Left lobe of liver (tissue), 2 donors: Measurements from ENCODE around the gene FAM216B. TPM values are rescaled to one million over a fixed set of nuclear protein-coding genes. Genes with fewer than 3 reads are reported as not detected.
"Not testable (repeated sequence)": the region's sequence is repeated elsewhere in the genome, so short reads cannot be mapped to it uniquely, and the experiment has no call there.

Experiments used
- ATAC-seq: fragments of 200-7000 bp; cut with Tn5 transposase; one replicate; pipeline ENCODE4 v1.9.1; 2020; ENCODE audit warnings: mild to moderate bottlenecking, moderate library complexity
- DNase-seq: peaks from one replicate; pipeline ENCODE4 v3.0.0-alpha.2; 2020; ENCODE audit warnings: low spot score
- total RNA-seq: library from RNA; stranded (reverse); gene quantifications from one replicate; pipeline ENCODE4 v1.2.1, GENCODE V29; 2021
- donor health status: DM: no; HTN: no; CAD: no; lungs with moderate emphysema.
- donor health status: DM: no; HTN: yes; CAD: no.

The FAM216B gene
- total RNA-seq, 1 donor from 2014 or later: not detected

- no peak for DNase-seq
- no peak for ATAC-seq
These were observed 3.9 kb upstream of the FAM216B start for GRCh38 chr13:42777467-42777866.

- no peak for DNase-seq
- ATAC-seq: no peak
These were observed 1.3 kb upstream of the FAM216B start for GRCh38 chr13:42780044-42780443.

- no peak for ATAC-seq
- DNase-seq: no peak
These were observed 5.3 kb downstream of the FAM216B start for GRCh38 chr13:42786715-42787114.

GRCh38 chr13:42788601-42789000 is 7.2 kb downstream of the FAM216B start:
- no peak for DNase-seq
- ATAC-seq: no peak

GRCh38 chr13:42792154-42792553 is 10.8 kb downstream of the FAM216B start:
- DNase-seq (no peak), ATAC-seq (no peak)

- DNase-seq (no peak), ATAC-seq (no peak)
These were observed 13.3 kb downstream of the FAM216B start for GRCh38 chr13:42794577-42795275.

- ATAC-seq (no peak), DNase-seq (no peak)
These were observed 14.3 kb downstream of the FAM216B start for GRCh38 chr13:42795666-42796065.

- ATAC-seq (no peak), DNase-seq (no peak)
These were observed 15.5 kb downstream of the FAM216B start for GRCh38 chr13:42796747-42797356.

GRCh38 chr13:42798118-42798517 is 16.7 kb downstream of the FAM216B start:
- DNase-seq: no peak
- no peak for ATAC-seq

GRCh38 chr13:42800109-42800643 is 18.8 kb downstream of the FAM216B start:
- ATAC-seq (no peak), DNase-seq (no peak)

GRCh38 chr13:42803563-42804204 is 22.3 kb downstream of the FAM216B start:
- no peak for DNase-seq
- ATAC-seq: no peak

- ATAC-seq (no peak), DNase-seq (no peak)
These were observed 23.0 kb downstream of the FAM216B start for GRCh38 chr13:42804244-42804874.

GRCh38 chr13:42807241-42807640 is 25.9 kb downstream of the FAM216B start:
- DNase-seq (no peak), ATAC-seq (no peak)

- DNase-seq (no peak), ATAC-seq (no peak)
These were observed 26.5 kb downstream of the FAM216B start for GRCh38 chr13:42807866-42808265.

- ATAC-seq (no peak), DNase-seq (no peak)
These were observed 27.1 kb downstream of the FAM216B start for GRCh38 chr13:42808341-42808940.

- ATAC-seq: no peak
- DNase-seq: no peak
These were observed 30.9 kb downstream of the FAM216B start for GRCh38 chr13:42812316-42812715.

GRCh38 chr13:42814868-42815267 is 33.5 kb downstream of the FAM216B start:
- DNase-seq: no peak
- ATAC-seq: no peak

GRCh38 chr13:42815681-42816080 is 34.3 kb downstream of the FAM216B start:
- ATAC-seq (no peak), DNase-seq (no peak)

- ATAC-seq: no peak
These were observed 35.2 kb downstream of the FAM216B start for GRCh38 chr13:42816538-42816937.

GRCh38 chr13:42819687-42820086 is 38.3 kb downstream of the FAM216B start:
- not testable (repeated sequence) for ATAC-seq, DNase-seq

More at GRCh38 chr13:42816538-42816937, 35.2 kb downstream of the FAM216B start:
- no peak for DNase-seq

GRCh38 chr13:42820451-42820850 is 39.1 kb downstream of the FAM216B start:
- no peak for DNase-seq
- no peak for ATAC-seq
